Measurements from ENCODE around the gene TMEM256. TPM values are rescaled to one million over a fixed set of nuclear protein-coding genes. Genes with fewer than 3 reads are reported as not detected.

The TMEM256 gene
- total and polyA plus RNA-seq, 2 of the 8 experiments (the other 6 are each of a cell fraction or from before 2014, with no cell fraction given), result 97.0 to 350 TPM

- peak; percentile 93 for TF ChIP-seq ATF2 (IDR thresholded peaks at IDR 0.05; ENCODE audit: low read length)
These were observed 32.9 kb upstream of the TMEM256 start (continued) for GRCh38 chr17:7436556-7437368.

Data from H1 (cell line).